Esophagus squamous epithelium (tissue), 4 donors: ENCODE results near the gene UVRAG.

ENCODE experiments used
- POLR2A ChIP-seq, 4 donors: fragments of 450-650 bp; IDR thresholded peaks; one replicate each; pipeline ENCODE4 v1.6.1; 2017; ENCODE audit warnings: antibody characterized with exemption in 4 of 4, mild to moderate bottlenecking in 4 of 4, moderate library complexity in 3 of 4
- TF ChIP-seq, protein P1 (sequence below), 6 experiments: fragments of 450-650 bp in 4 of 6; fragments of 200-600 bp in 2 of 6; sonication (generic) in 2 of 6; IDR thresholded peaks; one replicate each; pipeline ENCODE4 v1.5.1; 2016 to 2019; ENCODE audit warnings: antibody characterized with exemption in 6 of 6, mild to moderate bottlenecking in 4 of 6, moderate library complexity in 4 of 6

DNA sequence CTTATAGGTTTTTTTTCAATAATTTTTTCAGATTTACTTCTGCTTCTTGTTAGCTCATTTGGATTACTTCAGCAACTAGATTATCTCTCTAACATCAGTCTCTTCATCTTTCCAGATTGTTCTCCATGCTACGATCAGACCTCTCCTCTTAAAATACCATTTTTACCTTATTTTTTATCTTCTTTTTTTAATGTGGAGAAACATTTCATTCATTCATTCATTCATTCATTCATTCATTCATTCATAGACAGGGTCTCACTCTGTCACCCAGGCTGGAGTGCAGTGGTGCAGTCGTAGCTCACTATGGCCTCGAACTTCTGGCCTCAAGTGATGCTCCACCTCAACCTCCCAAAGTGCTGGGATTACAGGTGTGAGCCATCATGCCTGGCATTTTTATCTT lies 189.4 kb downstream of the UVRAG start:
- TF ChIP-seq, protein P1, sequence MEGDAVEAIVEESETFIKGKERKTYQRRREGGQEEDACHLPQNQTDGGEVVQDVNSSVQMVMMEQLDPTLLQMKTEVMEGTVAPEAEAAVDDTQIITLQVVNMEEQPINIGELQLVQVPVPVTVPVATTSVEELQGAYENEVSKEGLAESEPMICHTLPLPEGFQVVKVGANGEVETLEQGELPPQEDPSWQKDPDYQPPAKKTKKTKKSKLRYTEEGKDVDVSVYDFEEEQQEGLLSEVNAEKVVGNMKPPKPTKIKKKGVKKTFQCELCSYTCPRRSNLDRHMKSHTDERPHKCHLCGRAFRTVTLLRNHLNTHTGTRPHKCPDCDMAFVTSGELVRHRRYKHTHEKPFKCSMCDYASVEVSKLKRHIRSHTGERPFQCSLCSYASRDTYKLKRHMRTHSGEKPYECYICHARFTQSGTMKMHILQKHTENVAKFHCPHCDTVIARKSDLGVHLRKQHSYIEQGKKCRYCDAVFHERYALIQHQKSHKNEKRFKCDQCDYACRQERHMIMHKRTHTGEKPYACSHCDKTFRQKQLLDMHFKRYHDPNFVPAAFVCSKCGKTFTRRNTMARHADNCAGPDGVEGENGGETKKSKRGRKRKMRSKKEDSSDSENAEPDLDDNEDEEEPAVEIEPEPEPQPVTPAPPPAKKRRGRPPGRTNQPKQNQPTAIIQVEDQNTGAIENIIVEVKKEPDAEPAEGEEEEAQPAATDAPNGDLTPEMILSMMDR (IDR thresholded peaks at IDR 0.05) = no peak
- TF ChIP-seq POLR2A (IDR thresholded peaks at IDR 0.05) = no peak
